OCI-LY1 (cell line): ENCODE results near the gene COA4.

Source experiments
- H2AFZ ChIP-seq: fragments of 200-600 bp; sonication (generic), shearing (Covaris generic); 2 replicates; pipeline ENCODE4 v1.6.0; 2014; ENCODE audit warnings: antibody characterized with exemption, mild to moderate bottlenecking, low read length
- H3F3A ChIP-seq: fragments of 200-600 bp; sonication (generic), shearing (Covaris generic); 2 replicates; pipeline ENCODE4 v1.6.0; 2014; ENCODE audit warnings: mild to moderate bottlenecking, antibody characterized with exemption, low read length, moderate library complexity; ENCODE audit not compliant: insufficient read depth
- H3K27ac ChIP-seq: fragments of 200-600 bp; sonication (generic); 2 replicates; pipeline ENCODE4 v1.5.1; 2014; ENCODE audit warnings: low read length, mixed run types, mild to moderate bottlenecking, low read depth; ENCODE audit not compliant: poor library complexity, severe bottlenecking
- H3K27me3 ChIP-seq: fragments of 200-600 bp; sonication (generic); 2 replicates; pipeline ENCODE4 v1.6.0; 2014; ENCODE audit warnings: antibody characterized with exemption, mild to moderate bottlenecking, low read length, moderate library complexity; ENCODE audit not compliant: insufficient read depth
- H3K36me3 ChIP-seq: fragments of 200-600 bp; sonication (generic); 2 replicates; pipeline ENCODE4 v1.6.1; 2014; ENCODE audit warnings: mild to moderate bottlenecking, antibody characterized with exemption, low read length, moderate library complexity, mixed read lengths; ENCODE audit not compliant: insufficient read depth
- H3K4me1 ChIP-seq: fragments of 200-600 bp; sonication (generic); 2 replicates; pipeline ENCODE4 v1.5.1; 2014; ENCODE audit warnings: mild to moderate bottlenecking, low read length, moderate library complexity; ENCODE audit not compliant: insufficient read depth, severe bottlenecking
- H3K4me2 ChIP-seq: fragments of 200-600 bp; sonication (generic), shearing (Covaris generic); 2 replicates; pipeline ENCODE4 v1.6.1; 2014; ENCODE audit warnings: low read length
- H3K4me3 ChIP-seq: fragments of 200-600 bp; sonication (generic); 2 replicates; pipeline ENCODE4 v1.5.1; 2014; ENCODE audit warnings: low read length, low read depth, mild to moderate bottlenecking, mixed read lengths; ENCODE audit not compliant: poor library complexity, severe bottlenecking
- H3K79me2 ChIP-seq: fragments of 200-600 bp; shearing (Covaris generic); 2 replicates; pipeline ENCODE4 v1.6.1; 2016; ENCODE audit warnings: mixed run types, low read length, mixed read lengths; ENCODE audit not compliant: insufficient read depth
- H3K9ac ChIP-seq: fragments of 200-600 bp; sonication (generic), shearing (Covaris generic); 2 replicates; pipeline ENCODE4 v1.6.1; 2014; ENCODE audit warnings: mild to moderate bottlenecking, low read length, mixed read lengths
- H3K9me2 ChIP-seq: fragments of 200-600 bp; sonication (generic), shearing (Covaris generic); 2 replicates; pipeline ENCODE4 v1.6.1; 2014; ENCODE audit warnings: low read depth, mild to moderate bottlenecking, low read length, mixed read lengths
- H3K9me3 ChIP-seq: fragments of 200-600 bp; shearing (Covaris generic); 2 replicates; pipeline ENCODE4 v1.6.1; 2014; ENCODE audit warnings: low read length, mixed read lengths
- H4K20me1 ChIP-seq: fragments of 200-600 bp; sonication (generic), shearing (Covaris generic); 2 replicates; pipeline ENCODE4 v1.6.0; 2016; ENCODE audit warnings: mild to moderate bottlenecking, low read length; ENCODE audit not compliant: insufficient read depth
- CTCF ChIP-seq: fragments of 200-600 bp; sonication (generic), shearing (Covaris generic); IDR thresholded peaks from 2 replicates; pipeline ENCODE4 v1.5.1; 2017; ENCODE audit warnings: mild to moderate bottlenecking, antibody characterized with exemption, low read length, moderate library complexity, mixed read lengths
- EZH2 ChIP-seq: fragments of 200-600 bp; sonication (generic), shearing (Covaris generic); IDR thresholded peaks from 2 replicates; pipeline ENCODE4 v1.8.0; 2017; ENCODE audit warnings: borderline replicate concordance, mixed run types, mild to moderate bottlenecking, antibody characterized with exemption, low read length, moderate library complexity, mixed read lengths

COA4 gene

GRCh38 chr11:73862986-73863385 lies 13.7 kb downstream of the COA4 start:
- no peak overlapping the region for H2AFZ ChIP-seq
- no peaks in the 10 kb centered on the region for H3K9me2 ChIP-seq
- no peaks in the 10 kb centered on the region for H3K9me3 ChIP-seq
- TF ChIP-seq EZH2 (no peak), CTCF (no peak)
- no peaks in the 10 kb centered on the region for H3K4me1 ChIP-seq
- no peaks in the 10 kb centered on the region for H3K79me2 ChIP-seq
- H3F3A ChIP-seq: no peaks in the 10 kb centered on the region
- no peak overlapping the region for H3K4me3 ChIP-seq
- no peak overlapping the region for H3K4me2 ChIP-seq
- H3K9ac ChIP-seq: no peak overlapping the region
- no peaks in the 10 kb centered on the region for H4K20me1 ChIP-seq
- peaks cover 56% of the 10 kb centered on the region for H3K36me3 ChIP-seq
- no peaks in the 10 kb centered on the region for H3K27me3 ChIP-seq
- no peak overlapping the region for H3K27ac ChIP-seq

- Histone ChIP-seq H3K4me1 (no peaks in the 10 kb centered on the region), H3K9me3 (no peaks in the 10 kb centered on the region), H3K4me2 (no peak overlapping the region), H3K4me3 (no peak overlapping the region), H3K27ac (no peak overlapping the region), H3K27me3 (no peaks in the 10 kb centered on the region), H3K9ac (no peak overlapping the region), H3K79me2 (no peaks in the 10 kb centered on the region), H3K36me3 (peaks cover 51% of the 10 kb centered on the region), H3F3A (no peaks in the 10 kb centered on the region), H3K9me2 (no peaks in the 10 kb centered on the region), H2AFZ (no peak overlapping the region), H4K20me1 (no peaks in the 10 kb centered on the region)
- TF ChIP-seq CTCF (no peak), EZH2 (no peak)
Measured at GRCh38 chr11:73860202-73860601, 16.4 kb downstream of the COA4 start.

- Histone ChIP-seq H3K9ac (no peak overlapping the region), H3K9me2 (no peaks in the 10 kb centered on the region), H3K4me3 (no peak overlapping the region), H3F3A (no peaks in the 10 kb centered on the region), H3K9me3 (no peaks in the 10 kb centered on the region), H2AFZ (no peak overlapping the region), H4K20me1 (no peaks in the 10 kb centered on the region), H3K79me2 (no peaks in the 10 kb centered on the region), H3K27me3 (no peaks in the 10 kb centered on the region), H3K4me1 (no peaks in the 10 kb centered on the region), H3K4me2 (no peak overlapping the region), H3K27ac (no peak overlapping the region), H3K36me3 (peaks cover 49% of the 10 kb centered on the region)
- TF ChIP-seq CTCF (no peak), EZH2 (no peak)
Measured at GRCh38 chr11:73859671-73860070, 17.0 kb downstream of the COA4 start.
